ENCODE results near the gene COL12A1. TPM values are rescaled to one million over a fixed set of nuclear protein-coding genes. Genes with fewer than 3 reads are reported as not detected.

Gene COL12A1
- total RNA-seq, 4 donors from 2014 or later: 208 to 539 (median 257) TPM

DNA sequence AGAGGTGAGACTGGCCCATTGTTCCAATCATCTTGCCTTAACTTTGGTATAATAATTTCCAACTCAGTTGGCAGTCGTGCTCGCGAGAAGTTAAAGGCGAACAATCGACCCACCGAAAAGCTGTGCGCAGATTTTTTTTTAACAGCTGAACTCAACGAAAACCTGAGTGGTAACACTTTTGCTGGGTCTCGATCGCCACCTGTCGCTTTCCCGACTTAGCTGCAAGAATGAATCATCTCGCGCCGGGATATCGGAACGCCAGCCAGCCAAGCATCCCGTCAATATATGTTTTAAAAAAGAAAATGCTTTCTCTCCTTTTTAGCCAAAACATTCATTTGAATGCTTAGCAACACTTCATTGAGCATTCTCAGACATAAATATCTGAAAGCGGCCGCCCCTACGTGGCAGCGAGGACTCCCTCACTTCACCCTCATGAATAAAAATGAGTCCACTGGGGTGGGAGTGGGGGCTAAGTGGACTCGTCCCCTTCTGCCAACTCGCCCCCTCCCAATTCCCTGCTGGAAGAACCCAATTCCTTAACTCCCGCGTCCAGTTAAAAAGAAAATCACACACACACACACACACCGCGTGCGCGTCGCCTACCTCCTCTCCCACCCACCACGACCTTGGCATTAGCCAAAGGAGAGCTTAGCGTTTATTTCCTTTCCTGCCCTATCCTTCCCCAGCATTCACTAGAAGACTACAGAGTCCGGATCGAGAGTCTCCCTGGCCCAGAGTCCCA, 1.5 kb downstream of the COL12A1 start:
- DNase-seq (ENCODE audit: low spot score in 2 of 2): peak; percentile 64 to 74
- peaks cover 0 to 5% of the 10 kb centered on the region in 2 donors for H3K27me3 ChIP-seq
- H3K27ac ChIP-seq: peak overlapping the region; percentile 61 to 96 (median 84)
- WGBS, 2 donors: 1% methylated on average over 35 of the region's 35 CpGs
- H3K4me1 ChIP-seq: peaks cover 0 to 86% (median 16%) of the 10 kb centered on the region in 4 donors
- TF ChIP-seq, protein P1, sequence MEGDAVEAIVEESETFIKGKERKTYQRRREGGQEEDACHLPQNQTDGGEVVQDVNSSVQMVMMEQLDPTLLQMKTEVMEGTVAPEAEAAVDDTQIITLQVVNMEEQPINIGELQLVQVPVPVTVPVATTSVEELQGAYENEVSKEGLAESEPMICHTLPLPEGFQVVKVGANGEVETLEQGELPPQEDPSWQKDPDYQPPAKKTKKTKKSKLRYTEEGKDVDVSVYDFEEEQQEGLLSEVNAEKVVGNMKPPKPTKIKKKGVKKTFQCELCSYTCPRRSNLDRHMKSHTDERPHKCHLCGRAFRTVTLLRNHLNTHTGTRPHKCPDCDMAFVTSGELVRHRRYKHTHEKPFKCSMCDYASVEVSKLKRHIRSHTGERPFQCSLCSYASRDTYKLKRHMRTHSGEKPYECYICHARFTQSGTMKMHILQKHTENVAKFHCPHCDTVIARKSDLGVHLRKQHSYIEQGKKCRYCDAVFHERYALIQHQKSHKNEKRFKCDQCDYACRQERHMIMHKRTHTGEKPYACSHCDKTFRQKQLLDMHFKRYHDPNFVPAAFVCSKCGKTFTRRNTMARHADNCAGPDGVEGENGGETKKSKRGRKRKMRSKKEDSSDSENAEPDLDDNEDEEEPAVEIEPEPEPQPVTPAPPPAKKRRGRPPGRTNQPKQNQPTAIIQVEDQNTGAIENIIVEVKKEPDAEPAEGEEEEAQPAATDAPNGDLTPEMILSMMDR (IDR thresholded peaks at IDR 0.05): peak; percentile 52 to 81 (median 76)
- peak in 1 of 2 donors; percentile 55 for TF ChIP-seq EP300 (IDR thresholded peaks at IDR 0.05)
- TF ChIP-seq POLR2A (IDR thresholded peaks at IDR 0.05): no peak
- peak overlapping the region; percentile 36 to 78 (median 58) for H3K4me3 ChIP-seq
- H3K36me3 ChIP-seq: no peaks in the 10 kb centered on the region
- no peaks in the 10 kb centered on the region for H3K9me3 ChIP-seq

DNA sequence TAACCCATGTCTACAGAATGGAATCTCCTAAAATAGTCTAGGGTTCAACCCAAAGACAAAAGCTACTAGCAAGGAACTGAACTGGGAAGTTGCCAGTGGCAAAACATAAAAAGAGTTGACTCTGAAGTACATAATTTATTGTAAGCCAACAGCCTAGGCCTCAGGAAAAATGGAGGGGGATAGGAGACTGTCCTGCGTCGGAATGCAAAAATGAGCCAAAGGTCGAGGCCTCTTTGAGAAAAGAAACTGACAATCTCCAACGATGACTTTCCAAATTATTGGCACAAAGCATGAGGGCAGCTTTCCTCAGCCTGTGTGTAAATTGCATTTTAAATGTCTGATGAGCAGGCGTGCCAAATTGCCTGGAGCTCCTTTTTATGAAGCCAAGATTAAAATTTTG, 2.1 kb downstream of the COL12A1 start:
- DNase-seq (ENCODE audit: low spot score in 2 of 2): peak in 1 of 2 donors; percentile 23
- H3K9me3 ChIP-seq: no peaks in the 10 kb centered on the region
- WGBS, 2 donors: 15 to 21% methylated on average over 5 of the region's 5 CpGs
- H3K27me3 ChIP-seq: peaks cover 0 to 5% of the 10 kb centered on the region in 2 donors
- peaks cover 0 to 87% (median 15%) of the 10 kb centered on the region in 4 donors for H3K4me1 ChIP-seq
- H3K4me3 ChIP-seq: peak overlapping the region in 3 of 4 donors; percentile 36 to 78 (median 64)
- peak overlapping the region; percentile 16 to 96 (median 78) for H3K27ac ChIP-seq
- TF ChIP-seq, protein P1 (IDR thresholded peaks at IDR 0.05): no peak
- TF ChIP-seq EP300 (IDR thresholded peaks at IDR 0.05): no peak
- TF ChIP-seq POLR2A (IDR thresholded peaks at IDR 0.05): no peak
- no peaks in the 10 kb centered on the region for H3K36me3 ChIP-seq

DNA sequence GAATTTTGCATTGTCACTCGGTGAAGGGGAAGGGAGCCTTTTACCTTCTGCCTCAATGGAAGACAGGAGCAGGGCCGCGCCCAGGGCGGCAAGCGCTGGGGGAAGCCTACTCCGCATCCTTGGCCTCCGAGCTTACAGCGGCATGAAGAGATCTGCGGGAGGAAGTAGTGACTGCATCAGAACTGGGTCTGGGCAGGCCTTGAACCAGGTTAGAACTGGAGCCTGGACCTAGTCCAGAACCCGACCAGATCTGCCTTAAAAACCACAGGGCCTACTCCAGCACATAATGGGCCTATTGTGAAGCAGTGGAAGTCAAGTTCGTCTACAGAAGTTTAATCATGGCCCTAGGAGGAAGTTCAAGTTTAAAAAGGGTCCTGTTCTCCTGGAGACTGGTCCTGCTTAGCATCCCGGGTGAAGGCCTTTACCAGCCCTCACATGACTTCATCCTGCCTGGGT, 3.1 kb downstream of the COL12A1 start:
- WGBS, 2 donors: 36 to 48% methylated on average over 12 of the region's 12 CpGs
- TF ChIP-seq, protein P1 (IDR thresholded peaks at IDR 0.05): no peak
- TF ChIP-seq POLR2A (IDR thresholded peaks at IDR 0.05) (no peak), EP300 (IDR thresholded peaks at IDR 0.05) (no peak)
- peak in 1 of 2 donors; percentile 21 for DNase-seq (ENCODE audit: low spot score in 2 of 2)
- H3K4me3 ChIP-seq: peak overlapping the region; percentile 4 to 78 (median 33)
- H3K27ac ChIP-seq: peak overlapping the region; percentile 54 to 96 (median 78)
- H3K9me3 ChIP-seq: no peaks in the 10 kb centered on the region
- H3K27me3 ChIP-seq: peaks cover 0 to 5% of the 10 kb centered on the region in 2 donors
- H3K36me3 ChIP-seq: no peaks in the 10 kb centered on the region
- peaks cover 0 to 80% (median 10%) of the 10 kb centered on the region in 4 donors for H3K4me1 ChIP-seq

DNA sequence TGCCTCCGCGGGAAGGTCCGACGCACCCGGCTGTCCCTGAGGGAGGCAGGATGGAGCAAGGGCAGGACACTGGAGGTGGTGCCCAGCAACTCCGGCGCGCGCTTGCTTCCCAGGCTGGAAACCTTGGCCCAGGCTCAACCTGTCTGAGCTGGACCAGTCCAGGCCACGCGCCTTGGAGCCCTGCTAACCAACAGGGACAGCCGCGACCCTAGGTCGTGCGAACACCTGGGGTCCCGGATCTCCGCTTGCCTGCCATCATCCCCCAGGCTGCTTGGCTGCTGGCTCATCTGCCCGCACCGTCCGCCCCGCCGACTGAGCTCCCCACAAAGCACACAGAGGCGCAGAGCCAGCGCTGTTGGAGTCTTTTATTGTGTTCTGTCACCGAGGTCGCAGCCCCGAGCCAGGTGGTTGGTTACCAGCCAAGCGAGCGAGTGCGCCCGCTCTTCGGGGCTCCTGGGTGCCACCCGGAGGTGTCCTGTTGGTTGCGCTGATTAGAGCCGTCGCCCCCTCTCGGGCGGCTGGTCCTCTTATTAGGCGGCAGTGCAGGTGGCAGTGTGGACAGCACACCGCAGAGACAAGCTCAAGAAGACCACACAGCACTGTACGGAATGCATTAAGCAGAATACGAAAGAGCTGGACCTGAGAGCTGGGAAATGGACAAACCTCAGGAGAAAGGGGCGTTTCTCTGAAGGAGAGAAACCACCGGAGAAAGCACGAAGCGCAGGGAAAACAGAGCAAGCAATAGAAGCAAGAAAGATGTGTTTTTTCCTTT, 3.8 kb downstream of the COL12A1 start:
- Histone ChIP-seq H3K27ac (peak overlapping the region; percentile 54 to 96 (median 78)), H3K9me3 (no peaks in the 10 kb centered on the region), H3K4me1 (peaks cover 0 to 74% (median 7%) of the 10 kb centered on the region in 4 donors), H3K27me3 (peaks cover 0 to 5% of the 10 kb centered on the region in 2 donors), H3K4me3 (peak overlapping the region; percentile 4 to 78 (median 33)), H3K36me3 (no peaks in the 10 kb centered on the region)
- WGBS, 2 donors: 9 to 22% methylated on average over 23 to 35 of the region's 46 CpGs
- DNase-seq (ENCODE audit: low spot score in 2 of 2): peak; percentile 33 to 46
- peak in 1 of 2 donors; percentile 7 for TF ChIP-seq EP300 (IDR thresholded peaks at IDR 0.05)
- TF ChIP-seq POLR2A (IDR thresholded peaks at IDR 0.05): no peak
- TF ChIP-seq, protein P1 (IDR thresholded peaks at IDR 0.05): peak in 2 of 5 experiments; percentile 11 to 23

Measured in tibial nerve (tissue), 4 donors.